Fibroblast of villous mesenchyme (primary cell): ENCODE measurements around the gene EGR1. TPM values are rescaled to one million over a fixed set of nuclear protein-coding genes. Genes with fewer than 3 reads are reported as not detected.

ENCODE experiments used
- DNase-seq: peaks from one replicate; pipeline ENCODE4 v3.0.0-alpha.2; 2010; ENCODE audit warnings: low read depth
- H3K4me3 ChIP-seq: 2 replicates; pipeline ENCODE4 v1.5.1; 2011; ENCODE audit warnings: low read depth, mild to moderate bottlenecking, low read length
- CTCF ChIP-seq: IDR thresholded peaks from 2 replicates; pipeline ENCODE4 v1.5.1; 2012; ENCODE audit warnings: low read depth, mild to moderate bottlenecking, low read length; ENCODE audit not compliant: insufficient read depth
- small RNA-seq: library from RNA; depleted of rRNA; stranded (forward); fragments of <200 nt; gene quantifications from one replicate; pipeline ENCODE3, GENCODE V24; 2012
- total RNA-seq: library from RNA; depleted of rRNA; stranded (reverse); fragments of >200 nt; gene quantifications from 2 replicates; pipeline ENCODE4 v1.2.3, GENCODE V29; 2012

EGR1 gene
- total RNA-seq, 1 donor, result 3.5 TPM

DNA sequence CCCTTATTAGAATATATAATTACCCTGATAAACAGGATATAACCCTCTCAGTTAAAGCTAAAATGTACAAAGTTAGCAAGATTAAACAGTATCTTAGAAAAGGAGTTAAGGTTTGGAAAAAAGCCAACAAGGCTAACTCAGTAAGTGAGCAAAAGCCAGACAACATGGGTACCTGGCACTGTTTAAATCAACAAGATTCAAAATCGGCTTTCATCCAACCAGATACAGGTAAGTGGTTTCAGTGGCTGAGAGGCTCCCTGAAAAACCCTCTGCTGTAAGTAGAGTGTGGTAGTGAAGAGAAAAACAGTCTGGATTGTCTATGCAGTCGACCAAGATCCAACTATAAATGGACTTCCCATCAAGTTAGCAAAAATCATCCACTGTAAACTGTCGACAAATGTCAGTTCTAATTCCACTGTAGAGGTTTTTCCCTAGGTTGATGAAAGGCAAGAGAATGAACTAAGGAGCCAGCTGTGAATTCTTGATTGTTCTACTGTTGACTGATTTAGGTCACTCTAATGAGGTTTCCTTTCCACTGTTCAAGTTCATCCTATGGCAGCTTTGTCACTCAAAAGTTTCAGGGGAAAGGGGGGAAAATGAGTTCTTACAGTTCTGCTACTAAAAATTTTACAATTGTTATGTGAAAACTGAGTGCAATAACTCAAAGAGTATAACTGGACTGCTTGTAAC is 50.4 kb downstream of the EGR1 start:
- no peak for TF ChIP-seq CTCF
- no peak overlapping the region for H3K4me3 ChIP-seq
- DNase-seq, result no peak

DNA sequence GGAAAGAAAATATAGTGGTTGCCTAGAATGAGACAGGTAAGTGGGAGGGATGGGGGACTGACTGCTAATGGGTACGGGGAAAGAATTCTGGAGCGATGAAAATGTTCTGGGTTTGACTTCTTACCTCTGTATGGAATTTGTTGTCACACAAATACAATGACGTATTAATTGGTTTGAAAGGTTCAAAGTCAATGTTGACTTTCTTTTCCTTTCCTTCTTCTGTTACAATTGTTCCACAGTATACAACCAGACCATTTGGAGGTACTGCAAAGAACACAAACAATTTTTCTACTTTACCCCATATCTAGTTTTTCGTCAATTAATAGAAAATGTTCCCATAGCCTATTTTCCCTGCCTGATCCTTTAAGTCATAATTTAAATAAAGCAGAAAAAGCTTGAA is 52.2 kb downstream of the EGR1 start:
- no peak for TF ChIP-seq CTCF
- H3K4me3 ChIP-seq, result no peak overlapping the region

More for the DNA sequence above, 52.2 kb downstream of the EGR1 start:
- no peak for DNase-seq

Small RNAs within 50 kb of the gene (small RNA-seq; reads per million reads assigned to genes)
- gene AC113403.1, result not detected

Other genes starting within 250 kb of the EGR1 start
- not detected in 2 replicates for gene GFRA3, start 190.9 kb upstream of the EGR1 start, total RNA-seq
- gene CDC25C, start 133.7 kb upstream of the EGR1 start, total RNA-seq, result 4.8 and 6.9 TPM in 2 replicates
- 34.1 and 46.6 TPM in 2 replicates for gene FAM53C, start 127.2 kb upstream of the EGR1 start, total RNA-seq
- gene KDM3B, start 112.8 kb upstream of the EGR1 start, total RNA-seq, result 45.1 and 51.4 TPM in 2 replicates
- 13.0 and 16.4 TPM in 2 replicates for gene REEP2, start 26.4 kb upstream of the EGR1 start, total RNA-seq
- 126 and 160 TPM in 2 replicates for gene ETF1, start 77.8 kb downstream of the EGR1 start, total RNA-seq
- 334 and 336 TPM in 2 replicates for gene HSPA9, start 109.9 kb downstream of the EGR1 start, total RNA-seq